Stimulated activated CD8-positive, alpha-beta memory T cell treated with anti-CD3 and anti-CD28 coated beads, Interleukin-2, amount 100 ng/mL, for 1 hour (primary cell): ENCODE results near the gene C3orf33.

ENCODE experiments used
- DNase-seq, 2 donors: peaks; one replicate each; pipeline ENCODE4 v3.0.0-alpha.2; 2020; ENCODE audit warnings: low read depth in 2 of 2

Gene C3orf33

GRCh38 chr3:155741603-155742002 lies 64.5 kb downstream of the C3orf33 start:
- no peak for DNase-seq

DNA sequence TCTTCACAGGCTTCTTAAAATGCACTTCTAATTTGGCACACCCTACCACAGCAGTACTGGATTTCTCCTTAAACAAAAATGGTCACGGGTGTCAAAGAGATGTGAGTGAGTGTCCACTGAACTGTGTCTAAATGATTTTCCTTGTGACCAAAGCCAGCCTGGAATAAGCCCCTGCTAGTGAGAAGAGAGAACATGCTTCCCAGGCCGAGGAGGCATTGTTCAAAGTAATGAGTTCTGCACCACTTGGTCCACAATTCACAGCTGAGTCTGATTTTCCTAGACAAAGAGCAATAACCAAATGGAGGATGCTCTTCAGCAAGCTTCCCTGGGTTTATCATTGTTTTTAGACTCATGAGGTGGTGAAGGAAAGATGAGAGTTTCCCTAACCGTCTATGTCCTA lies 65.0 kb downstream of the C3orf33 start:
- DNase-seq: no peak

GRCh38 chr3:155739154-155739553 lies 66.9 kb downstream of the C3orf33 start:
- no peak for DNase-seq

DNA sequence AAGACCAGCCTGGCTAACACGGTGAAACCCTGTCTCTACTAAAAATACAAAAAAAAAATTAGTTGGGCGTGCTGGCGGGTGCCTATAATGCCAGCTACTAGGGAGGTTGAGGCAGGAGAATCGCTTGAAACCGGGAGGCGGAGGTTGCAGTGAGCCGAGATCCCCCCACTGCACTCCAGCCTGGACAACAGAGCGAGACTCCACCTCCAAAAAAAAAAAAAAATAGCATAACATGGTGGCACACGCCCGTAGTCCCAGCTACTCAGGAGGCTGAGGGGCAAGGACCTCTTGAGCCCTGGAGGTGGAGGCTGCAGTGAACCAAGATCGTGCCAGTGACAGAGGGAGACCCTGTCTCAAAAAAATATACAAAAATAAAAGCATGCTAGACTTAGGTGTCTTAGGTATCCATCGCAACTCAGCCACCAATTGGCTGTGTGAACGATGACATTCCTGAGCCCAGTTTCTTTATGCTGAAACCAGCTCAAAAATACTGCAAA lies 67.5 kb downstream of the C3orf33 start:
- DNase-seq: no peak

- DNase-seq: no peak
Observed at GRCh38 chr3:155737844-155738460, 68.1 kb downstream of the C3orf33 start.

DNA sequence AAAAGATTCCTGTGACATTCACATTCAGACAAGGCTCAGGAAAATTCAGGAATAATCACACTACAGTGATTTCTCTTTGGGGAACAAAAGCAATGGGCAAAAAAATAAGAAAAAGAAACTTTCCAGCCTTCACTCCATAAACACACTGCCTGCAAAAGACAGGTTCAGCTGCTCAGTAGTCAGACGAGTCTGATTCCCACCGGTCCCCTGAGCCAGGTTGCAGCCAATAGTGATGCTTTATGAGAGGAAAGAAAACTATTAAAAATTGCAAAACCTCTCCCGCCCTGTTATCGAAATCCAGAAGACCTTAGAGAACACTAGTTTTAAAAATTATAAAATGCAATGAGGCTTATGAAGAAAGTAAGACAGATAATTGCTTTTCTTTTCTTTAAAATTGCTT lies 69.7 kb downstream of the C3orf33 start:
- no peak for DNase-seq

GRCh38 chr3:155730843-155731242 lies 75.2 kb downstream of the C3orf33 start:
- DNase-seq: no peak

DNA sequence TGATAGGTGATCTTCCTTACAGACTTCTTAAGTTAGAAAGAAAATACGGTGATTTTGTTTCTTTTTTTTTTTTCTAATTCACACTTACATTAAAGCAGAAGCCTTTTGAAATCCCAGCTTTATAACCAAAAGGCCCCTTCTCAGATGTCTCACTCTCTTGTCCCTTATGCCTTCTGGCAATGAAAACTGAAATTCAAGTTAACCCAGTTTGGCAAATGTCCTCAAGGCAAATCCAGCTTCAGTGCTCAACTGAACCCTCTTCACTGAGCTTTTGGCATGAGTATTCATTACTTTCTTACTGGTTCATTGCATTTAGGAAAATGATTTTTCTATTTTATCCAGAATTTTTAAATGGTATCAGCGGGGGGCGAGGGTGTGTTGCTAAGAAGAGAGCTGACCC lies 78.2 kb downstream of the C3orf33 start:
- no peak for DNase-seq

GRCh38 chr3:155714295-155714718 lies 91.8 kb downstream of the C3orf33 start:
- no peak for DNase-seq
